Adrenal gland (tissue), 12 donors: Measurements from ENCODE around the gene ARVCF. TPM values are rescaled to one million over a fixed set of nuclear protein-coding genes. Genes with fewer than 3 reads are reported as not detected.

Experiments used
- DNase-seq, 7 donors: peaks; one replicate each; pipeline ENCODE4 v3.0.0-alpha.2; 2019 to 2020
- H3K27ac ChIP-seq, 5 donors: fragments of 200-600 bp; sonication (generic) in 4 of 5; 1 replicate in 3 of 5; 2 replicates in 2 of 5; pipeline versions ENCODE4 v1.5.1 to v1.8.0; 2016 to 2020; ENCODE audit warnings: mild to moderate bottlenecking in 1 of 5
- H3K27me3 ChIP-seq: fragments of 200-600 bp; 2 replicates; pipeline ENCODE4 v1.8.0; 2021
- H3K36me3 ChIP-seq, 2 donors: fragments of 200-600 bp; replicated peaks in 1 of 2; 1 replicate in 1 of 2; 2 replicates in 1 of 2; pipeline versions ENCODE4 v1.5.1 to v1.8.0; 2018 to 2022
- H3K4me1 ChIP-seq, 2 donors: fragments of 200-600 bp; replicated peaks in 1 of 2; 1 replicate in 1 of 2; 2 replicates in 1 of 2; pipeline versions ENCODE4 v1.5.1 to v1.8.0; 2018 to 2021
- H3K4me3 ChIP-seq, 4 donors: fragments of 200-600 bp; sonication (generic) in 3 of 4; one replicate each; pipeline ENCODE4 v1.5.1; 2016 to 2018
- H3K9me3 ChIP-seq, 3 donors: fragments of 200-600 bp; sonication (generic) in 1 of 3; replicated peaks in 1 of 3; 1 replicate in 2 of 3; 2 replicates in 1 of 3; pipeline versions ENCODE4 v1.5.1 to v1.8.0; 2016 to 2021
- CTCF ChIP-seq, 6 experiments: fragments of 450-650 bp in 4 of 6; fragments of 200-600 bp in 2 of 6; sonication (generic) in 1 of 6; IDR thresholded peaks; 1 replicate in 5 of 6; 2 replicates in 1 of 6; pipeline versions ENCODE4 v1.5.1 to v1.8.0; 2016 to 2021; ENCODE audit warnings: antibody characterized with exemption in 6 of 6, mild to moderate bottlenecking in 2 of 6, moderate library complexity in 1 of 6
- POLR2A ChIP-seq, 2 donors: fragments of 450-650 bp; IDR thresholded peaks; one replicate each; pipeline ENCODE4 v1.6.1; 2017; ENCODE audit warnings: antibody characterized with exemption in 2 of 2, mild to moderate bottlenecking in 2 of 2, moderate library complexity in 1 of 2
- WGBS, 4 donors: extraction: QIAGEN DNeasy Blood & Tissue Kit in 2 of 4; methylation state at CpG; one replicate each; pipeline versions ENCODE4 v1.1.5 to v1.1.7; 2013 to 2017; 5-methylcytosine and 5-hydroxymethylcytosine counted together
- intact Hi-C, 2 donors: fragments of 100-400 bp; cut with DNase I; formaldehyde crosslinking; loops; one replicate each; pipeline versions ENCODE4 v1.14.1 to v1.15.0; 2022 to 2023
- polyA plus RNA-seq, 3 donors: library from polyadenylated mRNA; stranded (reverse); fragments of 200-250 nt in 2 of 3; fragments of 350-450 nt in 1 of 3; fragmentation: Illumina TruSeq in 1 of 3; extraction: RNeasy Lipid Tissue Mini Kit (QIAGEN cat#74804) in 1 of 3; gene quantifications; one replicate each; pipeline ENCODE4 v1.2.3, GENCODE V29; 2013 to 2014
- total RNA-seq, 9 donors: library from RNA; depleted of rRNA in 4 of 9; stranded (reverse); fragments of >200 nt in 4 of 9; fragments of 120-200 nt in 1 of 9; fragmentation: NEBNext Ultra II Directional in 1 of 9; extraction: Animal tissue kit (Norgen Biotek cat#: 25700) in 1 of 9; gene quantifications; one replicate each; pipeline versions ENCODE4 v1.1.0 to v1.2.4, GENCODE V29; 2013 to 2023
- donor health status: healthy with polysubstance abuse.
- donor health status: Bipolar disorder and iron deficiency.
- donor health status: DM: yes; HTN: yes; CAD: no.
- donor health status: DM: no; HTN: no; CAD: no.
- donor health status: DM: no; HTN: no; CAD: no.
- donor health status: DM: yes; HTN: yes; CAD: no.

Gene ARVCF
- total and polyA plus RNA-seq, 12 donors = 1.2 to 74.8 (median 18.6) TPM

- no peak overlapping the region for H3K4me3 ChIP-seq
- 86 to 92% (median 91%) methylated on average over 14 to 19 of the region's 19 CpGs for WGBS, 4 donors
- H3K9me3 ChIP-seq = no peaks in the 10 kb centered on the region
- peak overlapping the region in 1 of 5 donors; percentile 64 for H3K27ac ChIP-seq
- TF ChIP-seq CTCF (IDR thresholded peaks at IDR 0.05) (no peak), POLR2A (IDR thresholded peaks at IDR 0.05) (no peak)
- intact Hi-C loops = no loop called here
- H3K36me3 ChIP-seq = no peaks in the 10 kb centered on the region
- H3K4me1 ChIP-seq = peaks cover 0 to 14% of the 10 kb centered on the region in 2 donors
- no peaks in the 10 kb centered on the region for H3K27me3 ChIP-seq
- no peak for DNase-seq
Observed at GRCh38 chr22:19997561-19998231, 18.9 kb downstream of the ARVCF start.

DNA sequence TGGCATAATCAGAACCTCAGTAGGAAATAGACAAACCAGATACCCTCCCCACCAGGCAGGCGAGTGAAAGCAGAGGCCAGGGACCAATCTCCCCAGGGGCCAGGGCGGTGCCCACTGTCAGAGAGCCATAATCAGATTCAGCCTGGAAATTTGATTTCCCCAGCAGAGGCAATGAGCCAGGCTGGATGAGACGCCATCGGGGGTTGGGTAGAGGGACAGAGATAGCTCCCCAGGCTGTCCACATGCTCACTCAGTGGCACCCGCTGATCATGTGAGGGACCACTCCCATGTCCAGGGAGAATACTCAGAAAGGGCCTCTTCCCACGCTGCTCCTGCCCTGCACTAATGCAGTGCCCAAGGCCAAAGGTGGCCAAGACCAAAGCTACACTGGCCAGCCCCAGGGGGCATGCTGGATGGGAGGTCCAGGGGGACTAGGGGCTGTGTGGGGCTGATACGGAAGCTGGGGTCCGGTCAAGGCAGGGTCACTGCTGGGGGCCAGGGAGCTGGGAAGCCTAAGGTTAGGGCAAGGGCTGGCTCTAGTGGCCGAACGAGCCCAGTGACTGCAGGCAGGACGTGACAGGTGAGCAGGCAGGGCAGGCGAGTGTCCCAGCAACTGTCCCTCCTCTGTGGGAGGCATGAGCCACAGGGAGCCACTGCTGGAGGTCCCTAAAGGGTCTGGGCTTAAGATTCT lies 19.8 kb downstream of the ARVCF start:
- intact Hi-C loops = no loop called here
- WGBS, 4 donors = 74 to 91% (median 80%) methylated on average over 4 to 12 of the region's 12 CpGs

DNA sequence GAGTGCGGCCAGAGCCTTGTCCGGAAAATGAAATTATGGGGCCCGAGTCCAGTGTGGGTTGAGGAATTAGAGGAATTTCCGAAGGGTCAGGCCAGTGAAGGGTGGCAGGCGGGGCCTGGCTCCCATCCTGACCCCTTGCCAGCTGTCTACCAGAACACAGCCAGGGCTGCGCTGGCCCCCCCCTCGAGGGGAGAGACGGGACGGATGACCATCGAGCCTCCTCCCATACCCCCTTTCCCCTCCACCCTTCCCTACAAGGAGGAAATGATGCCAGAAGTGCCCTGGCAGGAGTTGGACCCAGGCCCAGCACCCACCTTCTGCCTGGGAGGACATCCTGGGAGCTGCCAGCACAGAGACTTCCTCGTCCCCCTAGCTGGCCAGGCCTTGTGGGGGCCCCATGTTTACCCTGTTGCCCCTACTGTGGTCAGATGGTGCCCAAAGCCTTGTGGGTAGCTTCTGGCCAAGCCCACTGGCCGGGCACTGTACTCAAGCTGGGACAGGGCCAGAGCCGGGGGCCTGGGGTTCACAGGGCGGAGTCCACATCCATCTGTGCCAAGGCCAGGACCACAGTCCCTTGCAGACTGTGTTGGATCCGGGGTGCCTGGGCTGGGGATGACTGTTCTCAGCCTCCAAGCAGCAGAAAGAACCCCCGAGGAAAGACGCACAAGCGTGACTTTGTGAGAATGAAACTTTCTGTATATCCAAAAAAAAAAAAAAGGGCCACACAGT lies 20.8 kb downstream of the ARVCF start:
- H3K36me3 ChIP-seq = no peaks in the 10 kb centered on the region
- peaks cover 0 to 18% of the 10 kb centered on the region in 2 donors for H3K4me1 ChIP-seq
- 66 to 81% (median 74%) methylated on average over 13 to 18 of the region's 18 CpGs for WGBS, 4 donors
- DNase-seq = peak in 1 of 7 donors; percentile 41
- H3K27ac ChIP-seq = peak overlapping the region in 3 of 5 donors; percentile 13 to 78 (median 70)
- no peaks in the 10 kb centered on the region for H3K9me3 ChIP-seq
- H3K27me3 ChIP-seq = no peaks in the 10 kb centered on the region
- no peak for TF ChIP-seq CTCF (IDR thresholded peaks at IDR 0.05)
- no peak for TF ChIP-seq POLR2A (IDR thresholded peaks at IDR 0.05)
- intact Hi-C loops = no loop called here
- H3K4me3 ChIP-seq = no peak overlapping the region

More for the DNA sequence above, 19.8 kb downstream of the ARVCF start:
- peak in 1 of 7 donors; percentile 90 for DNase-seq
- Histone ChIP-seq H3K36me3 (no peaks in the 10 kb centered on the region), H3K9me3 (no peaks in the 10 kb centered on the region), H3K4me3 (no peak overlapping the region), H3K27me3 (no peaks in the 10 kb centered on the region), H3K27ac (peak overlapping the region in 2 of 5 donors; percentile 29 to 70), H3K4me1 (peaks cover 0 to 14% of the 10 kb centered on the region in 2 donors)
- TF ChIP-seq CTCF (IDR thresholded peaks at IDR 0.05) = no peak
